Right atrium auricular region (tissue), 2 donors: ENCODE data around the gene KRTAP22-2. TPM values are rescaled to one million over a fixed set of nuclear protein-coding genes. Genes with fewer than 3 reads are reported as not detected.

Experiments used
- DNase-seq: peaks from one replicate; pipeline ENCODE4 v3.0.0-alpha.2; 2019; ENCODE audit warnings: low spot score
- H3K27ac ChIP-seq, 2 donors: fragments of 200-600 bp; sonication (generic); 1 replicate in 1 of 2; 2 replicates in 1 of 2; pipeline ENCODE4 v1.5.1; 2016 to 2019
- H3K27me3 ChIP-seq, 2 donors: fragments of 200-600 bp; sonication (generic); one replicate each; pipeline versions ENCODE4 v1.5.1 to v1.6.0; 2017 to 2019
- H3K36me3 ChIP-seq: fragments of 200-600 bp; sonication (generic); one replicate; pipeline ENCODE4 v1.5.1; 2016
- H3K4me1 ChIP-seq, 2 donors: fragments of 200-600 bp; sonication (generic); one replicate each; pipeline versions ENCODE4 v1.5.1 to v1.6.0; 2017 to 2019
- H3K4me3 ChIP-seq, 2 donors: fragments of 200-600 bp; sonication (generic); 1 replicate in 1 of 2; 2 replicates in 1 of 2; pipeline ENCODE4 v1.5.1; 2017 to 2019; ENCODE audit warnings: mild to moderate bottlenecking in 1 of 2, moderate library complexity in 1 of 2
- H3K9me3 ChIP-seq, 2 donors: fragments of 200-600 bp; sonication (generic); one replicate each; pipeline ENCODE4 v1.5.1; 2019
- total RNA-seq, 2 donors: library from RNA; depleted of rRNA; stranded (reverse); fragments of >200 nt; gene quantifications; one replicate each; pipeline ENCODE4 v1.1.0, GENCODE V29; 2016
- TF ChIP-seq, protein P1 (sequence below), 2 donors: fragments of 200-600 bp; sonication (generic); IDR thresholded peaks; one replicate each; pipeline ENCODE4 v1.5.1; 2019; ENCODE audit warnings: antibody characterized with exemption in 2 of 2

The KRTAP22-2 gene
- total RNA-seq, 2 donors from 2014 or later: not detected

DNA sequence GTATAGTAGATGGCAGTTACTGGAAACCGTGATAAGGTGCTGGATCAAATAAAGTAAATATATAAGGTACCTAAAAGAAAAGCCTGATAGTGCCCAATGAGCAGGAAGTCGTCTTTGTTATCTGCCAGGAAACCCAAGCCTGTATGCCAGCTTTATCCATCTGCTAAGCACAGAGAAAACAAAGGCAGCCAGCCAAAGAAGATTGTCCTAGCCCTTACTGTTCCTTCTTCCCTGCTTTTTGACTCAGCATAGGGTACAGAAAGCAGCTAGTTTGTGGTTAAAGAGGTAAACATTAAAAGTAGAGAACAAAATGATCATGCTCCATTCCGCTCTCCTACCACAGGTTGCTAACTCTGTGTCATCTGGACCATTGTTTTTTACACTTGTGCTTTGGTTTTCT is 10.1 kb downstream of the KRTAP22-2 start:
- H3K4me1 ChIP-seq: no peaks in the 10 kb centered on the region
- no peaks in the 10 kb centered on the region for H3K36me3 ChIP-seq
- TF ChIP-seq, protein P1, sequence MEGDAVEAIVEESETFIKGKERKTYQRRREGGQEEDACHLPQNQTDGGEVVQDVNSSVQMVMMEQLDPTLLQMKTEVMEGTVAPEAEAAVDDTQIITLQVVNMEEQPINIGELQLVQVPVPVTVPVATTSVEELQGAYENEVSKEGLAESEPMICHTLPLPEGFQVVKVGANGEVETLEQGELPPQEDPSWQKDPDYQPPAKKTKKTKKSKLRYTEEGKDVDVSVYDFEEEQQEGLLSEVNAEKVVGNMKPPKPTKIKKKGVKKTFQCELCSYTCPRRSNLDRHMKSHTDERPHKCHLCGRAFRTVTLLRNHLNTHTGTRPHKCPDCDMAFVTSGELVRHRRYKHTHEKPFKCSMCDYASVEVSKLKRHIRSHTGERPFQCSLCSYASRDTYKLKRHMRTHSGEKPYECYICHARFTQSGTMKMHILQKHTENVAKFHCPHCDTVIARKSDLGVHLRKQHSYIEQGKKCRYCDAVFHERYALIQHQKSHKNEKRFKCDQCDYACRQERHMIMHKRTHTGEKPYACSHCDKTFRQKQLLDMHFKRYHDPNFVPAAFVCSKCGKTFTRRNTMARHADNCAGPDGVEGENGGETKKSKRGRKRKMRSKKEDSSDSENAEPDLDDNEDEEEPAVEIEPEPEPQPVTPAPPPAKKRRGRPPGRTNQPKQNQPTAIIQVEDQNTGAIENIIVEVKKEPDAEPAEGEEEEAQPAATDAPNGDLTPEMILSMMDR (IDR thresholded peaks at IDR 0.05): no peak
- DNase-seq: no peak
- H3K27me3 ChIP-seq: no peaks in the 10 kb centered on the region
- H3K9me3 ChIP-seq: no peaks in the 10 kb centered on the region
- no peak overlapping the region for H3K27ac ChIP-seq
- no peak overlapping the region for H3K4me3 ChIP-seq

- H3K27ac ChIP-seq: no peak overlapping the region
- H3K4me1 ChIP-seq: no peaks in the 10 kb centered on the region
- TF ChIP-seq, protein P1 (IDR thresholded peaks at IDR 0.05): no peak
- no peak overlapping the region for H3K4me3 ChIP-seq
- DNase-seq: no peak
- no peaks in the 10 kb centered on the region for H3K36me3 ChIP-seq
- H3K9me3 ChIP-seq: no peaks in the 10 kb centered on the region
- no peaks in the 10 kb centered on the region for H3K27me3 ChIP-seq
Observed at GRCh38 chr21:30579346-30579745, 10.9 kb downstream of the KRTAP22-2 start.

GRCh38 chr21:30577766-30578165 is 12.4 kb downstream of the KRTAP22-2 start:
- H3K36me3 ChIP-seq: no peaks in the 10 kb centered on the region
- H3K27me3 ChIP-seq: no peaks in the 10 kb centered on the region

GRCh38 chr21:30567617-30568016 is 22.6 kb downstream of the KRTAP22-2 start:
- DNase-seq: no peak
- H3K27me3 ChIP-seq: no peaks in the 10 kb centered on the region
- no peaks in the 10 kb centered on the region for H3K9me3 ChIP-seq
- TF ChIP-seq, protein P1 (IDR thresholded peaks at IDR 0.05): no peak
- peak overlapping the region; percentile 10 to 78 for H3K27ac ChIP-seq
- peaks cover 0 to 9% of the 10 kb centered on the region in 2 donors for H3K4me1 ChIP-seq
- H3K4me3 ChIP-seq: no peak overlapping the region
- no peaks in the 10 kb centered on the region for H3K36me3 ChIP-seq

More at GRCh38 chr21:30577766-30578165, 12.4 kb downstream of the KRTAP22-2 start:
- DNase-seq: no peak
- no peak overlapping the region for H3K4me3 ChIP-seq
- no peak overlapping the region for H3K27ac ChIP-seq
- no peaks in the 10 kb centered on the region for H3K9me3 ChIP-seq
- TF ChIP-seq, protein P1 (IDR thresholded peaks at IDR 0.05): no peak
- no peaks in the 10 kb centered on the region for H3K4me1 ChIP-seq

GRCh38 chr21:30563630-30564029 is 26.6 kb downstream of the KRTAP22-2 start:
- TF ChIP-seq, protein P1 (IDR thresholded peaks at IDR 0.05): no peak
- no peak for DNase-seq
- peaks cover 0 to 21% of the 10 kb centered on the region in 2 donors for H3K4me1 ChIP-seq
- H3K27me3 ChIP-seq: no peaks in the 10 kb centered on the region
- no peaks in the 10 kb centered on the region for H3K9me3 ChIP-seq
- no peak overlapping the region for H3K4me3 ChIP-seq
- no peak overlapping the region for H3K27ac ChIP-seq
- H3K36me3 ChIP-seq: no peaks in the 10 kb centered on the region

DNA sequence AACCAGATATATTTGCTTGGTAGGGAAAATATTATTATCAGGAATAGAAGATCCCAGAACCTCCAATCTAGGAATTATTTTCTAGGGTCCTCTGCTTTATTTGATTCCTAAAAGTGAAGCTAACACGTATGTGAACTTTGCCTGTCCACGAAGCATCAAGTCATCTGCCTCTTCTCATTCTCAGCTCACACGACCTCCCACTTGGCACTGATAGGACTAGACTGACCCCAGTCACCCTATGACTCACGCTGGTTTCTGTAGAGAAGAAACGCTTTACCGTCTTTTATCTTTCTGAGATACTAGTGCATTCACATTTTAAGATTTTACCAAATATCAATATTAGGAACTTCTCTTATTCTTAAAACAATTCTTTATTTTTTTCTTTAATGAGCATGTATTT is 27.1 kb downstream of the KRTAP22-2 start:
- TF ChIP-seq, protein P1 (IDR thresholded peaks at IDR 0.05): no peak
- no peak for DNase-seq
- Histone ChIP-seq H3K27ac (peak overlapping the region in 1 of 2 donors; percentile 55), H3K9me3 (no peaks in the 10 kb centered on the region), H3K4me1 (peaks cover 0 to 21% of the 10 kb centered on the region in 2 donors), H3K36me3 (no peaks in the 10 kb centered on the region), H3K27me3 (no peaks in the 10 kb centered on the region), H3K4me3 (no peak overlapping the region)
